ENCODE data around the gene LY6G6F.

LY6G6F gene

GRCh38 chr6:31676904-31677303 lies 29.8 kb upstream of the LY6G6F start:
- Histone ChIP-seq H3K9me2 (replicated peaks; ENCODE audit: insufficient read depth, low read length) (no peaks in the 10 kb centered on the region), H3K27me3 (ENCODE audit: low read length) (no peaks in the 10 kb centered on the region), H3K27ac (ENCODE audit: low read depth, low read length) (no peak overlapping the region), H3K9ac (ENCODE audit: low read length) (no peak overlapping the region), H3K36me3 (ENCODE audit: low read length) (no peaks in the 10 kb centered on the region), H4K20me1 (ENCODE audit: low read depth, low read length) (no peaks in the 10 kb centered on the region), H2AFZ (ENCODE audit: low read depth, low read length, severe bottlenecking) (no peak overlapping the region), H3K79me2 (ENCODE audit: insufficient read depth, low read length) (no peaks in the 10 kb centered on the region), H3K4me3 (ENCODE audit: insufficient read depth, low read length, poor library complexity, severe bottlenecking) (no peak overlapping the region), H3K4me2 (ENCODE audit: low read depth, low read length, poor library complexity, severe bottlenecking) (no peak overlapping the region), H3K9me3 (ENCODE audit: insufficient read depth, low read length) (no peaks in the 10 kb centered on the region), H3F3A (ENCODE audit: insufficient read depth) (peaks cover 14% of the 10 kb centered on the region; the same call in 1 of the 2 replicates)
- no peak for TF ChIP-seq CTCF (IDR thresholded peaks at IDR 0.05; ENCODE audit: insufficient read depth, low read length, poor library complexity, severe bottlenecking)

- Histone ChIP-seq H3K9ac (ENCODE audit: low read length) (no peak overlapping the region), H2AFZ (ENCODE audit: low read depth, low read length, severe bottlenecking) (no peak overlapping the region), H3K9me2 (replicated peaks; ENCODE audit: insufficient read depth, low read length) (no peaks in the 10 kb centered on the region), H3K4me2 (ENCODE audit: low read depth, low read length, poor library complexity, severe bottlenecking) (no peak overlapping the region), H3K27me3 (ENCODE audit: low read length) (no peaks in the 10 kb centered on the region), H3K27ac (ENCODE audit: low read depth, low read length) (no peak overlapping the region), H3F3A (ENCODE audit: insufficient read depth) (peaks cover 14% of the 10 kb centered on the region; the same call in 1 of the 2 replicates), H4K20me1 (ENCODE audit: low read depth, low read length) (no peaks in the 10 kb centered on the region), H3K36me3 (ENCODE audit: low read length) (no peaks in the 10 kb centered on the region), H3K4me3 (ENCODE audit: insufficient read depth, low read length, poor library complexity, severe bottlenecking) (no peak overlapping the region), H3K79me2 (ENCODE audit: insufficient read depth, low read length) (no peaks in the 10 kb centered on the region), H3K9me3 (ENCODE audit: insufficient read depth, low read length) (no peaks in the 10 kb centered on the region)
- TF ChIP-seq EZH2phosphoT487 (conservative IDR thresholded peaks at IDR 0.05; ENCODE audit: low read length) (no peak), CTCF (IDR thresholded peaks at IDR 0.05; ENCODE audit: insufficient read depth, low read length, poor library complexity, severe bottlenecking) (no peak)
Measured at GRCh38 chr6:31677955-31678354, 28.7 kb upstream of the LY6G6F start.

GRCh38 chr6:31680226-31681134 lies 26.2 kb upstream of the LY6G6F start, which contains the start of gene LY6G5C:
Gene LY6G5C (minus strand): TSS chr6:31681067. CDS start chr6:31680373, 694 bp downstream.
- Histone ChIP-seq H3K27ac (ENCODE audit: low read depth, low read length) (no peak within 1 kb of the TSS), H3K9ac (ENCODE audit: low read length) (peak within 1 kb of the TSS; percentile 9; the same call in 1 of the 2 replicates), H3K4me2 (ENCODE audit: low read depth, low read length, poor library complexity, severe bottlenecking) (peak within 1 kb of the TSS; percentile 30), H3K27me3 (ENCODE audit: low read length) (no peaks in the 10 kb centered on the region), H3F3A (ENCODE audit: insufficient read depth) (peaks cover 5% of the 10 kb centered on the region; the same call in 1 of the 2 replicates), H4K20me1 (ENCODE audit: low read depth, low read length) (no peaks in the 10 kb centered on the region), H2AFZ (ENCODE audit: low read depth, low read length, severe bottlenecking) (peak within 1 kb of the TSS; percentile 23), H3K36me3 (ENCODE audit: low read length) (no peaks in the 10 kb centered on the region), H3K79me2 (ENCODE audit: insufficient read depth, low read length) (no peaks in the 10 kb centered on the region), H3K4me3 (ENCODE audit: insufficient read depth, low read length, poor library complexity, severe bottlenecking) (no peak within 1 kb of the TSS), H3K9me3 (ENCODE audit: insufficient read depth, low read length) (no peaks in the 10 kb centered on the region), H3K9me2 (replicated peaks; ENCODE audit: insufficient read depth, low read length) (no peaks in the 10 kb centered on the region)
- TF ChIP-seq EZH2phosphoT487 (conservative IDR thresholded peaks at IDR 0.05; ENCODE audit: low read length): no peak
- TF ChIP-seq CTCF (IDR thresholded peaks at IDR 0.05; ENCODE audit: insufficient read depth, low read length, poor library complexity, severe bottlenecking): peak; percentile 28
